SK-N-SH treated with all-trans-retinoic acid at 6 μM for 48 hours (cell line): ENCODE data around the gene FCHSD2.

Experiments used
- ATAC-seq: fragments of 200-7000 bp; cut with Tn5 transposase; 3 replicates; pipeline ENCODE4 v1.9.1; 2020; ENCODE audit warnings: mild to moderate bottlenecking, moderate library complexity
- ARNTL ChIP-seq: fragments of 450-650 bp; formaldehyde crosslinking; IDR thresholded peaks from 2 replicates; pipeline ENCODE4 v1.5.0; 2020; ENCODE audit warnings: low read depth, mild to moderate bottlenecking, moderate library complexity, borderline replicate concordance
- BACH2 ChIP-seq: fragments of 250-450 bp; sonication (Bioruptor Pico); IDR thresholded peaks from 2 replicates; pipeline ENCODE4 v1.9.0; 2021; ENCODE audit warnings: mild to moderate bottlenecking, borderline replicate concordance
- CREB5 ChIP-seq: fragments of 250-450 bp; sonication (Bioruptor Pico); IDR thresholded peaks from 2 replicates; pipeline ENCODE4 v1.5.1; 2020; ENCODE audit warnings: low read depth, mild to moderate bottlenecking, moderate library complexity
- CSDC2 ChIP-seq: fragments of 250-450 bp; sonication (Bioruptor Pico); IDR thresholded peaks from 2 replicates; pipeline ENCODE4 v1.5.0; 2020; ENCODE audit warnings: mild to moderate bottlenecking, moderate library complexity
- CSRNP3 ChIP-seq: fragments of 250-450 bp; sonication (Bioruptor Pico); IDR thresholded peaks from 2 replicates; pipeline ENCODE4 v1.5.1; 2021; ENCODE audit warnings: mild to moderate bottlenecking, moderate library complexity
- ESRRG ChIP-seq: fragments of 250-450 bp; sonication (Bioruptor Pico); IDR thresholded peaks from 2 replicates; pipeline ENCODE4 v1.6.1; 2021; ENCODE audit warnings: mild to moderate bottlenecking
- GLIS3 ChIP-seq: fragments of 250-450 bp; sonication (Bioruptor Pico); IDR thresholded peaks from 2 replicates; pipeline ENCODE4 v1.5.0; 2020; ENCODE audit warnings: mild to moderate bottlenecking, moderate library complexity
- OSR1 ChIP-seq: fragments of 250-450 bp; sonication (Bioruptor Pico); IDR thresholded peaks from 2 replicates; pipeline ENCODE4 v1.8.0; 2022; ENCODE audit warnings: moderate library complexity, mild to moderate bottlenecking, inconsistent platforms
- PATZ1 ChIP-seq: fragments of 250-450 bp; sonication (Bioruptor Pico); IDR thresholded peaks from 2 replicates; pipeline ENCODE4 v1.8.0; 2020; ENCODE audit warnings: mild to moderate bottlenecking, moderate library complexity, borderline replicate concordance
- POU6F1 ChIP-seq: fragments of 250-450 bp; sonication (Bioruptor Pico); IDR thresholded peaks from 2 replicates; pipeline ENCODE4 v1.8.0; 2021; ENCODE audit warnings: low read depth, mild to moderate bottlenecking, moderate library complexity, borderline replicate concordance
- PPARA ChIP-seq: fragments of 250-450 bp; sonication (Bioruptor Pico); IDR thresholded peaks from 2 replicates; pipeline ENCODE4 v1.5.0; 2020; ENCODE audit warnings: mild to moderate bottlenecking, borderline replicate concordance
- RARB ChIP-seq: fragments of 250-450 bp; sonication (Bioruptor Pico); IDR thresholded peaks from 2 replicates; pipeline ENCODE4 v1.8.0; 2021; ENCODE audit warnings: mild to moderate bottlenecking, moderate library complexity
- SNAI2 ChIP-seq: fragments of 250-450 bp; sonication (Bioruptor Pico); IDR thresholded peaks from 2 replicates; pipeline ENCODE4 v1.5.0; 2020; ENCODE audit warnings: mild to moderate bottlenecking, moderate library complexity
- TOX ChIP-seq: fragments of 250-450 bp; sonication (Bioruptor Pico); IDR thresholded peaks from 2 replicates; pipeline ENCODE4 v1.8.0; 2021; ENCODE audit warnings: mild to moderate bottlenecking, moderate library complexity, borderline replicate concordance
- TSHZ2 ChIP-seq: fragments of 250-450 bp; sonication (Bioruptor Pico); IDR thresholded peaks from 2 replicates; pipeline ENCODE4 v1.5.0; 2020; ENCODE audit warnings: mild to moderate bottlenecking, moderate library complexity
- ZC3H10 ChIP-seq: fragments of 250-450 bp; sonication (Bioruptor Pico); IDR thresholded peaks from 2 replicates; pipeline ENCODE4 v1.5.1; 2021; ENCODE audit warnings: mild to moderate bottlenecking, moderate library complexity
- ZFP3 ChIP-seq: fragments of 250-450 bp; sonication (Bioruptor Pico); IDR thresholded peaks from 2 replicates; pipeline ENCODE4 v1.5.0; 2020; ENCODE audit warnings: mild to moderate bottlenecking, moderate library complexity
- ZFP30 ChIP-seq: fragments of 450-650 bp; formaldehyde crosslinking; IDR thresholded peaks from 2 replicates; pipeline ENCODE4 v1.5.0; 2022; ENCODE audit warnings: mild to moderate bottlenecking, moderate library complexity
- ZNF565 ChIP-seq: fragments of 450-650 bp; formaldehyde crosslinking; conservative IDR thresholded peaks from 2 replicates; pipeline ENCODE4 v1.5.0; 2020; ENCODE audit warnings: low read depth, mild to moderate bottlenecking, moderate library complexity
- ZNF70 ChIP-seq: fragments of 450-650 bp; formaldehyde crosslinking; IDR thresholded peaks from 2 replicates; pipeline ENCODE4 v1.5.0; 2020; ENCODE audit warnings: mild to moderate bottlenecking, moderate library complexity
- ZNF8 ChIP-seq: fragments of 450-650 bp; formaldehyde crosslinking; IDR thresholded peaks from 2 replicates; pipeline ENCODE4 v1.5.0; 2020; ENCODE audit warnings: mild to moderate bottlenecking, moderate library complexity

FCHSD2 gene

GRCh38 chr11:72840780-72841179, 301.3 kb downstream of the FCHSD2 start (continued):
- no peak for TF ChIP-seq ARNTL (CRISPR knock-in tag)

GRCh38 chr11:72838691-72839305, 303.3 kb downstream of the FCHSD2 start:
- no peak for ATAC-seq
- TF ChIP-seq PPARA (CRISPR knock-in tag), result no peak
- TF ChIP-seq TOX (CRISPR knock-in tag), result no peak
- TF ChIP-seq GLIS3, result no peak
- no peak for TF ChIP-seq CREB5 (CRISPR knock-in tag)
- no peak for TF ChIP-seq ZFP3 (CRISPR knock-in tag)
- no peak for TF ChIP-seq ZFP30 (CRISPR knock-in tag)
- TF ChIP-seq RARB (CRISPR knock-in tag), result no peak
- no peak for TF ChIP-seq CSRNP3 (CRISPR knock-in tag)
- no peak for TF ChIP-seq TSHZ2 (CRISPR knock-in tag)
- no peak for TF ChIP-seq BACH2
- TF ChIP-seq ZNF8 (CRISPR knock-in tag), result no peak
- no peak for TF ChIP-seq CSDC2 (CRISPR knock-in tag)
- no peak for TF ChIP-seq ZC3H10
- TF ChIP-seq POU6F1, result no peak
- TF ChIP-seq PATZ1 (CRISPR knock-in tag), result no peak
- TF ChIP-seq ESRRG (CRISPR knock-in tag), result no peak
- TF ChIP-seq ZNF565, result no peak

- no peak for ATAC-seq
- TF ChIP-seq SNAI2 (no peak), ZFP30 (CRISPR knock-in tag) (no peak)
These were observed 306.0 kb downstream of the FCHSD2 start for GRCh38 chr11:72836111-72836510.

GRCh38 chr11:72834905-72835304, 307.2 kb downstream of the FCHSD2 start:
- ATAC-seq, result no peak
- no peak for TF ChIP-seq ZNF70
- no peak for TF ChIP-seq CSDC2 (CRISPR knock-in tag)
- TF ChIP-seq OSR1 (CRISPR knock-in tag), result no peak
- no peak for TF ChIP-seq SNAI2
